ENCODE data around the gene RGSL1.

GRCh38 chr1:182404781-182405180 lies 45.2 kb upstream of the RGSL1 start:
- TF ChIP-seq, protein P1, sequence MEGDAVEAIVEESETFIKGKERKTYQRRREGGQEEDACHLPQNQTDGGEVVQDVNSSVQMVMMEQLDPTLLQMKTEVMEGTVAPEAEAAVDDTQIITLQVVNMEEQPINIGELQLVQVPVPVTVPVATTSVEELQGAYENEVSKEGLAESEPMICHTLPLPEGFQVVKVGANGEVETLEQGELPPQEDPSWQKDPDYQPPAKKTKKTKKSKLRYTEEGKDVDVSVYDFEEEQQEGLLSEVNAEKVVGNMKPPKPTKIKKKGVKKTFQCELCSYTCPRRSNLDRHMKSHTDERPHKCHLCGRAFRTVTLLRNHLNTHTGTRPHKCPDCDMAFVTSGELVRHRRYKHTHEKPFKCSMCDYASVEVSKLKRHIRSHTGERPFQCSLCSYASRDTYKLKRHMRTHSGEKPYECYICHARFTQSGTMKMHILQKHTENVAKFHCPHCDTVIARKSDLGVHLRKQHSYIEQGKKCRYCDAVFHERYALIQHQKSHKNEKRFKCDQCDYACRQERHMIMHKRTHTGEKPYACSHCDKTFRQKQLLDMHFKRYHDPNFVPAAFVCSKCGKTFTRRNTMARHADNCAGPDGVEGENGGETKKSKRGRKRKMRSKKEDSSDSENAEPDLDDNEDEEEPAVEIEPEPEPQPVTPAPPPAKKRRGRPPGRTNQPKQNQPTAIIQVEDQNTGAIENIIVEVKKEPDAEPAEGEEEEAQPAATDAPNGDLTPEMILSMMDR (IDR thresholded peaks at IDR 0.05) = no peak
- TF ChIP-seq POLR2AphosphoS5 (IDR thresholded peaks at IDR 0.05) = no peak
- TF ChIP-seq POLR2A (IDR thresholded peaks at IDR 0.05) = no peak
